ENCODE measurements around the gene MRRF. TPM values are rescaled to one million over a fixed set of nuclear protein-coding genes. Genes with fewer than 3 reads are reported as not detected.

Gene MRRF
- total RNA-seq, 1 donor from 2014 or later, result 38.5 TPM

DNA sequence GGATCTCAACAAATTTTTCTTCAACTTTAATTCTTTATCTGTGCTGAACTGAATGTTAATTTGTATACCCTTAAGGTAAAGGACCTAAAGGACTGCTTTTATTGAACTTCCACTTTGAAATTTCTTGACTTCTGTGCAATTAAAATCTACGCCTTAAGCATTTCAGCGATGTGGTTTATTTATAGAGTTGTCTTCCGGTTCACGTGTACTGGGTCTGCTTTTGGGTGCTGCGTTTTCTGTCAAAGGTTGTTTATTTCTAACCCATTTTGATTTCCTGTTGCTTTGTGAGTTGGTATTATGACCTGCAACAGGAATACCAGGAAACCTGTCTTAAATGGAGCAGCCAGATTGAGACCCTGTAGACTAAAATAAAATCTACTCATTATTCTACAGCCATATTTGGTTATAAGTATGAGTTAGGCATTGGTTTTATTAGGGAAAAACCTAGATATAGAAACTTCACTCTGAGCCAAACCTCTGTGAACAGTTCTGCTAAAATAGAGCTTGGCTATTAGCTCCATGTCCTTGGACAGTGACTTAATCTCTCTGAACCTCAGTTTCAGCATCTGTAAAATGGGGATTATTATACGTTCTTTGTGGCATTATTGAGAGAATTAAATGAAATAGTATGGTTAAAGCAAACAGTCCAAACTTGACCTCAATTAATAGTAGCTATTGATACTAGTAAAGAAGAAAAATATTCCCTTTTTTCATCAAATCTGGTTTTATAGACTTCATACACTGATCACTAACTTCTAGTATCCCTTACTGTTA lies 3.5 kb downstream of the MRRF start:
- intact Hi-C loops (cut with DNase I), result no loop called here
- no peak for DNase-seq (ENCODE audit: extremely low spot score in 2 of 2)

DNA sequence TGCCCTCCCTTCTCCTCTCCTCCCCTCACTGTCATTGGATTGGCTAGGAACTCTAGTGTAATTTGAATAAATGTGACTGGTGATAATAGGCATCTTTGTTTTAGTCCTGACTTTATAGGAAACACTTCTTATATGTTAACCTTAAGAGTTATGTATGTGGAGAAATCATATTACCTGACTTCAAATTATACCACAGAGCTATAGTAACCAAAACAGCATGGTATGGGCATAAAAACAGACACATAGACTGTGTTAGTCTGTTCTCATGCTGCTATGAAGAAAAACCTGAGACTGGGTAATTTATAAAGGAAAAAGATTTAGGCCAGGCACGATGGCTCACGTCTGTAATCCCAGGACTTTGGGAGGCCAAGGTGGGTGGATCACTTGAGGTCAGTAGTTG lies 9.4 kb downstream of the MRRF start:
- Histone ChIP-seq H3K4me3 (no peak overlapping the region), H3K9me3 (no peaks in the 10 kb centered on the region), H3K27ac (no peak overlapping the region), H3K36me3 (peaks cover 0 to 9% of the 10 kb centered on the region in 2 donors), H3K4me1 (no peaks in the 10 kb centered on the region), H3K27me3 (no peaks in the 10 kb centered on the region)
- intact Hi-C loops (cut with DNase I), result no loop called here
- TF ChIP-seq POLR2A (IDR thresholded peaks at IDR 0.05) (no peak), POLR2AphosphoS5 (IDR thresholded peaks at IDR 0.05; ENCODE audit: insufficient read depth in 1 of 2, low read depth in 1 of 2) (no peak)
- TF ChIP-seq, protein P1, sequence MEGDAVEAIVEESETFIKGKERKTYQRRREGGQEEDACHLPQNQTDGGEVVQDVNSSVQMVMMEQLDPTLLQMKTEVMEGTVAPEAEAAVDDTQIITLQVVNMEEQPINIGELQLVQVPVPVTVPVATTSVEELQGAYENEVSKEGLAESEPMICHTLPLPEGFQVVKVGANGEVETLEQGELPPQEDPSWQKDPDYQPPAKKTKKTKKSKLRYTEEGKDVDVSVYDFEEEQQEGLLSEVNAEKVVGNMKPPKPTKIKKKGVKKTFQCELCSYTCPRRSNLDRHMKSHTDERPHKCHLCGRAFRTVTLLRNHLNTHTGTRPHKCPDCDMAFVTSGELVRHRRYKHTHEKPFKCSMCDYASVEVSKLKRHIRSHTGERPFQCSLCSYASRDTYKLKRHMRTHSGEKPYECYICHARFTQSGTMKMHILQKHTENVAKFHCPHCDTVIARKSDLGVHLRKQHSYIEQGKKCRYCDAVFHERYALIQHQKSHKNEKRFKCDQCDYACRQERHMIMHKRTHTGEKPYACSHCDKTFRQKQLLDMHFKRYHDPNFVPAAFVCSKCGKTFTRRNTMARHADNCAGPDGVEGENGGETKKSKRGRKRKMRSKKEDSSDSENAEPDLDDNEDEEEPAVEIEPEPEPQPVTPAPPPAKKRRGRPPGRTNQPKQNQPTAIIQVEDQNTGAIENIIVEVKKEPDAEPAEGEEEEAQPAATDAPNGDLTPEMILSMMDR (IDR thresholded peaks at IDR 0.05), result no peak
- no peak for DNase-seq (ENCODE audit: extremely low spot score in 2 of 2)

More for the DNA sequence above, 3.5 kb downstream of the MRRF start:
- H3K27ac ChIP-seq, result no peak overlapping the region
- H3K9me3 ChIP-seq, result no peaks in the 10 kb centered on the region
- no peak overlapping the region for H3K4me3 ChIP-seq
- H3K27me3 ChIP-seq, result no peaks in the 10 kb centered on the region
- H3K36me3 ChIP-seq, result peaks cover 0 to 3% of the 10 kb centered on the region in 2 donors
- TF ChIP-seq, protein P1 (IDR thresholded peaks at IDR 0.05), result no peak
- TF ChIP-seq POLR2A (IDR thresholded peaks at IDR 0.05) (no peak), POLR2AphosphoS5 (IDR thresholded peaks at IDR 0.05; ENCODE audit: insufficient read depth in 1 of 2, low read depth in 1 of 2) (no peak)
- H3K4me1 ChIP-seq, result peaks cover 18% of the 10 kb centered on the region

DNA sequence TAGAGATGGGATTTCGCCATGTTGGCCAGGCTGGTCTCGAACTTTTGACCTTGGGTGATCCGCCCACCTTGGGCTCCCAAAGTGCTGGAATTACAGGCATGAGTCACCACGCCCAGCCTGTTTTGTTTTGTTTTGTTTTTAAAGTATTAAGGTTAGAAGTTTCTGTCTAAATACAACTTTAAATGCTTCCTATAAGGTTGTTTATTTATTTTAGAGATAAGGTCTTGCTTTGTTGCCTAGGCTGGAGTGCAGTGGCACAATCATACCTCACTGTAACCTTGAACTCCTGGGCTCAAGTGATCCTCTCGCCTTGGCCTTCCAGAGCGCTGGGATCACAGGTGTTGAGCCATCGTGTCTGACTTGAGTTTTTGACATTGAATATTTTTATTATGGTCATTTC lies 11.4 kb downstream of the MRRF start:
- H3K36me3 ChIP-seq, result peaks cover 0 to 9% of the 10 kb centered on the region in 2 donors
- no peak overlapping the region for H3K27ac ChIP-seq
- H3K27me3 ChIP-seq, result no peaks in the 10 kb centered on the region
- intact Hi-C loops (cut with DNase I), result no loop called here
- no peaks in the 10 kb centered on the region for H3K9me3 ChIP-seq
- H3K4me3 ChIP-seq, result no peak overlapping the region
- no peak for DNase-seq (ENCODE audit: extremely low spot score in 2 of 2)
- H3K4me1 ChIP-seq, result no peaks in the 10 kb centered on the region
- TF ChIP-seq POLR2A (IDR thresholded peaks at IDR 0.05) (no peak), POLR2AphosphoS5 (IDR thresholded peaks at IDR 0.05; ENCODE audit: insufficient read depth in 1 of 2, low read depth in 1 of 2) (no peak)
- TF ChIP-seq, protein P1 (IDR thresholded peaks at IDR 0.05), result no peak

DNA sequence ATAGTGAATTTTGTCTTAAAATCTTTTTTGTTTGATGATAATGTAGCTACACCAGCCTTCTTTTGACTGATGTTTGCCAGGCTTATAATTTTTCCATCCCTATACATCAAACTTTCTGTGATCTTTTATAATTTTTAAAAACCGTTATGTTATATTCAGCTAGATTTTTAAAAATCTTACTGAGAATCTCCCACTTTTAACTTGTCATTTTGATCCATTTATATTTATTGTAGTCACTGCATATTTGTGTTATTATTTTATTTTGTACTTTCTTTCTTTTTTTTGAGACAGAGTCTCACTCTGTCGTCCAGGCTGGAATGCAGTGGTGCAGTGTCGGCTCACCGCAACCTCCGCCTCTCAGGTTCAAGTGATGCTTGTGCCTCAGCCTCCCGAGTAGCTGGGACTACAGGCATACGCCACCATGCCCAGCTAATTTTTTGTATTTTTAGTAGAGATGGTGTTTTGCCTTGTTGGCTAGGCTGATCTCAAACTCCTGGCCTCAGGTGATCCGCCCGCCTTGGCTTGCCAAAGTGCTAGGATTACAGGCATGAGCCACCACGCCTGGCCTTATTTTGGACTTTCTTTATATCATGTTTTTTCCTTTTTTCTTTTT lies 12.7 kb downstream of the MRRF start:
- DNase-seq (ENCODE audit: extremely low spot score in 2 of 2), result no peak
- H3K4me1 ChIP-seq, result no peaks in the 10 kb centered on the region
- TF ChIP-seq POLR2A (IDR thresholded peaks at IDR 0.05) (no peak), POLR2AphosphoS5 (IDR thresholded peaks at IDR 0.05; ENCODE audit: insufficient read depth in 1 of 2, low read depth in 1 of 2) (no peak)
- TF ChIP-seq, protein P1 (IDR thresholded peaks at IDR 0.05), result no peak
- no peaks in the 10 kb centered on the region for H3K27me3 ChIP-seq
- H3K9me3 ChIP-seq, result no peaks in the 10 kb centered on the region
- H3K36me3 ChIP-seq, result peaks cover 0 to 9% of the 10 kb centered on the region in 2 donors
- no peak overlapping the region for H3K27ac ChIP-seq
- H3K4me3 ChIP-seq, result no peak overlapping the region
- intact Hi-C loops (cut with DNase I), result no loop called here

DNA sequence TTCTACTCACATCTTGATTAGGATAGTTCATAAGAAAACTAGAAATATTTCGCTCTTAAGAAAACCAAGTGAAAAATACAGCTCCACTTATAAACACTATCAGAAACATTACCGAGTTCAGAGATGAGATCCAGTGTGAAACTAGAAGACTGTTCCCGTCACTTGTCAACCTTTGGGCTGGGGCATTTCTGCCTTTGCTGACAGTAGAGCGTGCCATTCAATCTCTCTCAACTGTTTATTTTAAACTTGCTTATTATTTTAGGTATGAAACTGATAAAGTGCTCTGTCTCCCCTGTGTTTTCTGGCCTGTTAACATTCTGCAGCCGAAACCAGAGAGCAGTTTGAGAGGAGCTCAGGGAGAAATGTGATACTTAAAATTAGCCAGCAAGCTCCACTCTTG lies 16.7 kb downstream of the MRRF start:
- no peak overlapping the region for H3K4me3 ChIP-seq
- H3K36me3 ChIP-seq, result peaks cover 0 to 21% of the 10 kb centered on the region in 2 donors
- intact Hi-C loops (cut with DNase I), result no loop called here

More for the DNA sequence above, 16.7 kb downstream of the MRRF start:
- Histone ChIP-seq H3K9me3 (no peaks in the 10 kb centered on the region), H3K4me1 (no peaks in the 10 kb centered on the region), H3K27me3 (no peaks in the 10 kb centered on the region), H3K27ac (no peak overlapping the region)
- TF ChIP-seq POLR2AphosphoS5 (IDR thresholded peaks at IDR 0.05; ENCODE audit: insufficient read depth in 1 of 2, low read depth in 1 of 2), result no peak
- no peak for DNase-seq (ENCODE audit: extremely low spot score in 2 of 2)

Data from vagina (tissue), 2 donors.